ENCODE data around the gene PDE6C.

PDE6C gene

GRCh38 chr10:93597075-93597599, 15.2 kb upstream of the PDE6C start:
- no peaks in the 10 kb centered on the region for H3K4me1 ChIP-seq
- H3K36me3 ChIP-seq, result no peaks in the 10 kb centered on the region
- no peaks in the 10 kb centered on the region for H3K9me3 ChIP-seq
- no peak for DNase-seq
- TF ChIP-seq CTCF (IDR thresholded peaks at IDR 0.05; ENCODE audit: low read depth, low read length), result no peak
- peaks cover 23% of the 10 kb centered on the region for H3K27me3 ChIP-seq
- no peak overlapping the region for H3K4me3 ChIP-seq (ENCODE audit: low read depth, low read length)

- H3K9me3 ChIP-seq, result no peaks in the 10 kb centered on the region
- DNase-seq, result no peak
- no peak for TF ChIP-seq CTCF (IDR thresholded peaks at IDR 0.05; ENCODE audit: low read depth, low read length)
- H3K36me3 ChIP-seq, result no peaks in the 10 kb centered on the region
- H3K27me3 ChIP-seq, result peaks cover 33% of the 10 kb centered on the region
- no peak overlapping the region for H3K4me3 ChIP-seq (ENCODE audit: low read depth, low read length)
- H3K4me1 ChIP-seq, result no peaks in the 10 kb centered on the region
Measured at GRCh38 chr10:93598157-93598556, 14.2 kb upstream of the PDE6C start.

- Histone ChIP-seq H3K27me3 (peaks cover 36% of the 10 kb centered on the region), H3K9me3 (no peaks in the 10 kb centered on the region), H3K4me3 (ENCODE audit: low read depth, low read length) (no peak overlapping the region), H3K4me1 (no peaks in the 10 kb centered on the region), H3K36me3 (no peaks in the 10 kb centered on the region)
- TF ChIP-seq CTCF (IDR thresholded peaks at IDR 0.05; ENCODE audit: low read depth, low read length), result no peak
- no peak for DNase-seq
Measured at GRCh38 chr10:93599335-93599734, 13.0 kb upstream of the PDE6C start.

GRCh38 chr10:93599778-93600177, 12.6 kb upstream of the PDE6C start:
- no peak for TF ChIP-seq CTCF (IDR thresholded peaks at IDR 0.05; ENCODE audit: low read depth, low read length)
- Histone ChIP-seq H3K9me3 (no peaks in the 10 kb centered on the region), H3K27me3 (peaks cover 40% of the 10 kb centered on the region), H3K36me3 (no peaks in the 10 kb centered on the region), H3K4me3 (ENCODE audit: low read depth, low read length) (no peak overlapping the region), H3K4me1 (no peaks in the 10 kb centered on the region)
- DNase-seq, result no peak

GRCh38 chr10:93600446-93601145, 11.7 kb upstream of the PDE6C start:
- peak; percentile 13 for DNase-seq
- no peak for TF ChIP-seq CTCF (IDR thresholded peaks at IDR 0.05; ENCODE audit: low read depth, low read length)
- H3K27me3 ChIP-seq, result peaks cover 40% of the 10 kb centered on the region
- no peaks in the 10 kb centered on the region for H3K36me3 ChIP-seq
- H3K9me3 ChIP-seq, result no peaks in the 10 kb centered on the region
- no peak overlapping the region for H3K4me3 ChIP-seq (ENCODE audit: low read depth, low read length)
- no peaks in the 10 kb centered on the region for H3K4me1 ChIP-seq

GRCh38 chr10:93601146-93601773, 11.1 kb upstream of the PDE6C start, which contains the start of gene RBP4:
TSS of gene RBP4 (minus strand) at chr10:93601235. CDS start at chr10:93601028, 207 bp downstream.
- H3K27me3 ChIP-seq, result peaks cover 40% of the 10 kb centered on the region
- no peaks in the 10 kb centered on the region for H3K4me1 ChIP-seq
- no peak within 1 kb of the TSS for H3K4me3 ChIP-seq (ENCODE audit: low read depth, low read length)
- H3K36me3 ChIP-seq, result no peaks in the 10 kb centered on the region
- TF ChIP-seq CTCF (IDR thresholded peaks at IDR 0.05; ENCODE audit: low read depth, low read length), result no peak
- no peak for DNase-seq
- no peaks in the 10 kb centered on the region for H3K9me3 ChIP-seq
